ENCODE measurements around the gene PRAMEF27.
"Not testable (repeated sequence)": the region's sequence is repeated elsewhere in the genome, so short reads cannot be mapped to it uniquely, and the experiment has no call there.

GRCh38 chr1:13070474-13070873 lies 14.1 kb upstream of the PRAMEF27 start, which contains the start of gene PRAMEF25:
- TF ChIP-seq CTCF, POLR2AphosphoS5, POLR2A, EP300 (IDR thresholded peaks at IDR 0.05): not testable (repeated sequence)

Data from upper lobe of left lung (tissue), 4 donors.